HepG2 (cell line): Measurements from ENCODE around the gene GGA3. TPM values are rescaled to one million over a fixed set of nuclear protein-coding genes. Genes with fewer than 3 reads are reported as not detected.

Source experiments
- AGO1 ChIP-seq: fragments of 200-400 bp; formaldehyde crosslinking; IDR thresholded peaks from 2 replicates; pipeline ENCODE4 v1.6.1; 2017; ENCODE audit warnings: mild to moderate bottlenecking, low read depth, low read length, moderate library complexity; ENCODE audit not compliant: poor library complexity, severe bottlenecking
- HDAC1 ChIP-seq: sonication (generic); formaldehyde crosslinking; IDR thresholded peaks from 2 replicates; pipeline ENCODE4 v1.5.1; 2020; ENCODE audit warnings: mild to moderate bottlenecking, missing genetic modification reagents
- HDAC2 ChIP-seq: sonication (generic); formaldehyde crosslinking; IDR thresholded peaks from 2 replicates; pipeline ENCODE4 v1.4.0; 2020; ENCODE audit warnings: missing genetic modification reagents
- HOXA5 ChIP-seq: sonication (generic); formaldehyde crosslinking; IDR thresholded peaks from 2 replicates; pipeline ENCODE4 v1.4.0; 2020; ENCODE audit warnings: missing genetic modification reagents
- MIER2 ChIP-seq: IDR thresholded peaks from 2 replicates; pipeline ENCODE4 v1.6.1; 2016; ENCODE audit warnings: missing biosample characterization, missing genetic modification reagents
- NFYB ChIP-seq: sonication (generic); formaldehyde crosslinking; IDR thresholded peaks from 2 replicates; pipeline ENCODE4 v1.4.0; 2020; ENCODE audit warnings: missing genetic modification reagents
- RBAK ChIP-seq: sonication (generic); formaldehyde crosslinking; IDR thresholded peaks from 2 replicates; pipeline ENCODE4 v1.5.1; 2020; ENCODE audit warnings: mild to moderate bottlenecking, missing genetic modification reagents
- SIN3A ChIP-seq: IDR thresholded peaks from 2 replicates; pipeline ENCODE4 v1.6.1; 2011; ENCODE audit warnings: low read depth, mild to moderate bottlenecking, control low read depth, low read length, borderline replicate concordance
- SMC3 ChIP-seq: IDR thresholded peaks from 2 replicates; pipeline ENCODE4 v1.6.1; 2011; ENCODE audit warnings: low read length, improper control_type of control experiment
- SRY ChIP-seq: sonication (generic); formaldehyde crosslinking; IDR thresholded peaks from 2 replicates; pipeline ENCODE4 v1.8.0; 2022; ENCODE audit warnings: mild to moderate bottlenecking, missing genetic modification reagents
- ZNF24 ChIP-seq: fragments of 450-650 bp; IDR thresholded peaks from 2 replicates; pipeline ENCODE4 v1.6.1; 2017; ENCODE audit warnings: antibody characterized with exemption, mild to moderate bottlenecking
- ZNF251 ChIP-seq: sonication (generic); formaldehyde crosslinking; IDR thresholded peaks from 2 replicates; pipeline ENCODE4 v1.9.0; 2021; ENCODE audit warnings: mild to moderate bottlenecking, missing genetic modification reagents
- polyA plus RNA-seq, 8 experiments: library from polyadenylated mRNA; depleted of rRNA in 3 of 8; stranded (reverse) in 7 of 8; unstranded in 1 of 8; fragments of >200 nt; fragmentation: Illumina TruSeq in 4 of 8; extraction: Trizol in 4 of 8; gene quantifications; 2 replicates each; pipeline versions ENCODE4 v1.2.1 to v1.2.3, GENCODE V29; 2011 to 2016; ENCODE audit warnings: low read depth in 4 of 8, missing spikeins in 1 of 8, mixed read lengths in 1 of 8; ENCODE audit not compliant: insufficient read depth in 1 of 8
- total RNA-seq, 5 experiments: library from RNA; depleted of rRNA; stranded (reverse); fragments of >200 nt; fragmentation: Illumina TruSeq; extraction: Trizol; gene quantifications; 2 replicates each; pipeline ENCODE4 v1.2.3, GENCODE V29; 2016; ENCODE audit warnings: low read depth in 1 of 5
- TF ChIP-seq, protein P1 (sequence below): sonication (generic); formaldehyde crosslinking; IDR thresholded peaks from 2 replicates; pipeline ENCODE4 v1.5.0; 2020; ENCODE audit warnings: mild to moderate bottlenecking, missing genetic modification reagents
- TF ChIP-seq, protein P2 (sequence below): sonication (generic); formaldehyde crosslinking; IDR thresholded peaks from 2 replicates; pipeline ENCODE4 v1.8.1; 2023; ENCODE audit warnings: missing genetic modification reagents, inconsistent platforms, borderline replicate concordance
- TF ChIP-seq, protein P3 (sequence below): sonication (generic); formaldehyde crosslinking; IDR thresholded peaks from 2 replicates; pipeline ENCODE4 v1.4.0; 2020; ENCODE audit warnings: mild to moderate bottlenecking, missing genetic modification reagents
- TF ChIP-seq, protein P4 (sequence below): sonication (generic); formaldehyde crosslinking; IDR thresholded peaks from 2 replicates; pipeline ENCODE4 v1.4.0; 2020; ENCODE audit warnings: mild to moderate bottlenecking, missing genetic modification reagents
- TF ChIP-seq, protein P5 (sequence below): sonication (generic); formaldehyde crosslinking; IDR thresholded peaks from 2 replicates; pipeline ENCODE4 v1.4.0; 2020; ENCODE audit warnings: missing genetic modification reagents
- TF ChIP-seq, protein P6 (sequence below): sonication (generic); formaldehyde crosslinking; IDR thresholded peaks from 2 replicates; pipeline ENCODE4 v1.4.0; 2020; ENCODE audit warnings: missing genetic modification reagents, mild to moderate bottlenecking, borderline replicate concordance

Gene GGA3
- total and polyA plus RNA-seq, 2 of the 13 experiments (the other 11 are each of a cell fraction or from before 2014, with no cell fraction given): 28.4 to 43.7 TPM

DNA sequence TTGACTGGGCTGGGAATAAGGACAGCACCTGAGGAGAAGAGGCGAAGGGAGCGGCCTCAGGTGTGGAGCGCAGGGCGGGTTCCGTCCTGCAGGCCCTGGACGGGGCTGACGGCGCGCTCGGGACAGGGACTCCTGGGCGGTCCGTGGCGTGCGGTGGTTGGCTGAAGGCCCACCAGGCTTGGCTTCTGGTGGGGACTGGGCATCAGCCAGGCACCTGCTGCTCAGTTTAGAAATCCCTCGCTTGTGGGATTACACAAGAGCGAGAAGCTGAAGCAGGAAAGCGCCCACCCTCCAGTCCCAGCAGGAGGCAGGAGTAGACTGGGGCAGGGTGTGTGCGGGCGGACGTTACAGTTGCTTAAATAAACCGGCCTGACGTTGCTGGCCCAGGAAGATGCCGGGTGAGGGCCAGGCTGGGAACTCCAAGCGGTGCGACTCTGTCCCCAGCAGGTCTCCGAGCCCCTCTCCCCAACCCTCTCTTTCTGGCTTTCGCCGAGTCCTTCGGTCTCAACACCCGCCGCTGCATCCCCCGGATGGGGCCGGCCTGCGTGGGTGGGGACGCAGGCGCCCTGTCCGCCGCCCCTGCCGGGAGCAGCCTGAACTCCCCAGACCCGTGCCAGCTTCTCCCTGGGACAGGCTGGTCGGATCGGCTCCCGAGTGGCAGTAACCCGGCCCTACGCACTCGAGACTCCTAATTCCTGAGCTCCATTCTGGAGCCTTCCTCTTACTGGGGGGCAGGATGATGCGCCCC, 9.0 kb upstream of the GGA3 start (continued):
- TF ChIP-seq, protein P1, sequence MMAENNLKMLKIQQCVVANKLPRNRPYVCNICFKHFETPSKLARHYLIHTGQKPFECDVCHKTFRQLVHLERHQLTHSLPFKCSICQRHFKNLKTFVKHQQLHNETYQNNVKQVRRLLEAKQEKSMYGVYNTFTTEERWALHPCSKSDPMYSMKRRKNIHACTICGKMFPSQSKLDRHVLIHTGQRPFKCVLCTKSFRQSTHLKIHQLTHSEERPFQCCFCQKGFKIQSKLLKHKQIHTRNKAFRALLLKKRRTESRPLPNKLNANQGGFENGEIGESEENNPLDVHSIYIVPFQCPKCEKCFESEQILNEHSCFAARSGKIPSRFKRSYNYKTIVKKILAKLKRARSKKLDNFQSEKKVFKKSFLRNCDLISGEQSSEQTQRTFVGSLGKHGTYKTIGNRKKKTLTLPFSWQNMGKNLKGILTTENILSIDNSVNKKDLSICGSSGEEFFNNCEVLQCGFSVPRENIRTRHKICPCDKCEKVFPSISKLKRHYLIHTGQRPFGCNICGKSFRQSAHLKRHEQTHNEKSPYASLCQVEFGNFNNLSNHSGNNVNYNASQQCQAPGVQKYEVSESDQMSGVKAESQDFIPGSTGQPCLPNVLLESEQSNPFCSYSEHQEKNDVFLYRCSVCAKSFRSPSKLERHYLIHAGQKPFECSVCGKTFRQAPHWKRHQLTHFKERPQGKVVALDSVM (CRISPR knock-in tag): no peak
- TF ChIP-seq, protein P2, sequence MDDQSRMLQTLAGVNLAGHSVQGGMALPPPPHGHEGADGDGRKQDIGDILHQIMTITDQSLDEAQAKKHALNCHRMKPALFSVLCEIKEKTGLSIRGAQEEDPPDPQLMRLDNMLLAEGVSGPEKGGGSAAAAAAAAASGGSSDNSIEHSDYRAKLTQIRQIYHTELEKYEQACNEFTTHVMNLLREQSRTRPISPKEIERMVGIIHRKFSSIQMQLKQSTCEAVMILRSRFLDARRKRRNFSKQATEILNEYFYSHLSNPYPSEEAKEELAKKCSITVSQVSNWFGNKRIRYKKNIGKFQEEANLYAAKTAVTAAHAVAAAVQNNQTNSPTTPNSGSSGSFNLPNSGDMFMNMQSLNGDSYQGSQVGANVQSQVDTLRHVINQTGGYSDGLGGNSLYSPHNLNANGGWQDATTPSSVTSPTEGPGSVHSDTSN (CRISPR knock-in tag): no peak
- TF ChIP-seq, protein P3, sequence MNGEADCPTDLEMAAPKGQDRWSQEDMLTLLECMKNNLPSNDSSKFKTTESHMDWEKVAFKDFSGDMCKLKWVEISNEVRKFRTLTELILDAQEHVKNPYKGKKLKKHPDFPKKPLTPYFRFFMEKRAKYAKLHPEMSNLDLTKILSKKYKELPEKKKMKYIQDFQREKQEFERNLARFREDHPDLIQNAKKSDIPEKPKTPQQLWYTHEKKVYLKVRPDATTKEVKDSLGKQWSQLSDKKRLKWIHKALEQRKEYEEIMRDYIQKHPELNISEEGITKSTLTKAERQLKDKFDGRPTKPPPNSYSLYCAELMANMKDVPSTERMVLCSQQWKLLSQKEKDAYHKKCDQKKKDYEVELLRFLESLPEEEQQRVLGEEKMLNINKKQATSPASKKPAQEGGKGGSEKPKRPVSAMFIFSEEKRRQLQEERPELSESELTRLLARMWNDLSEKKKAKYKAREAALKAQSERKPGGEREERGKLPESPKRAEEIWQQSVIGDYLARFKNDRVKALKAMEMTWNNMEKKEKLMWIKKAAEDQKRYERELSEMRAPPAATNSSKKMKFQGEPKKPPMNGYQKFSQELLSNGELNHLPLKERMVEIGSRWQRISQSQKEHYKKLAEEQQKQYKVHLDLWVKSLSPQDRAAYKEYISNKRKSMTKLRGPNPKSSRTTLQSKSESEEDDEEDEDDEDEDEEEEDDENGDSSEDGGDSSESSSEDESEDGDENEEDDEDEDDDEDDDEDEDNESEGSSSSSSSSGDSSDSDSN: peak; percentile 71
- TF ChIP-seq ZNF24: no peak
- peak; percentile 27 for TF ChIP-seq AGO1
- TF ChIP-seq SRY (CRISPR knock-in tag): peak; percentile 10; the same call in 1 of the 2 replicates
- TF ChIP-seq MIER2 (CRISPR knock-in tag): peak; percentile 27; the same call in 1 of the 2 replicates
- TF ChIP-seq, protein P4, sequence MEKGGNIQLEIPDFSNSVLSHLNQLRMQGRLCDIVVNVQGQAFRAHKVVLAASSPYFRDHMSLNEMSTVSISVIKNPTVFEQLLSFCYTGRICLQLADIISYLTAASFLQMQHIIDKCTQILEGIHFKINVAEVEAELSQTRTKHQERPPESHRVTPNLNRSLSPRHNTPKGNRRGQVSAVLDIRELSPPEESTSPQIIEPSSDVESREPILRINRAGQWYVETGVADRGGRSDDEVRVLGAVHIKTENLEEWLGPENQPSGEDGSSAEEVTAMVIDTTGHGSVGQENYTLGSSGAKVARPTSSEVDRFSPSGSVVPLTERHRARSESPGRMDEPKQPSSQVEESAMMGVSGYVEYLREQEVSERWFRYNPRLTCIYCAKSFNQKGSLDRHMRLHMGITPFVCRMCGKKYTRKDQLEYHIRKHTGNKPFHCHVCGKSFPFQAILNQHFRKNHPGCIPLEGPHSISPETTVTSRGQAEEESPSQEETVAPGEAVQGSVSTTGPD (CRISPR knock-in tag): no peak
- TF ChIP-seq ZNF251 (CRISPR knock-in tag): 0 out of 2 replicates have a peak, but pooled peaks have one; percentile 26
- TF ChIP-seq NFYB (CRISPR knock-in tag): peak; percentile 30; the same call in 1 of the 2 replicates
- peak; percentile 91 for TF ChIP-seq HDAC1
- peak; percentile 14; the same call in 1 of the 2 replicates for TF ChIP-seq HOXA5 (CRISPR knock-in tag)
- TF ChIP-seq SIN3A: peak; percentile 81
- no peak for TF ChIP-seq RBAK (CRISPR knock-in tag)
- TF ChIP-seq SMC3: peak; percentile 34; the same call in 1 of the 2 replicates
- TF ChIP-seq, protein P5, sequence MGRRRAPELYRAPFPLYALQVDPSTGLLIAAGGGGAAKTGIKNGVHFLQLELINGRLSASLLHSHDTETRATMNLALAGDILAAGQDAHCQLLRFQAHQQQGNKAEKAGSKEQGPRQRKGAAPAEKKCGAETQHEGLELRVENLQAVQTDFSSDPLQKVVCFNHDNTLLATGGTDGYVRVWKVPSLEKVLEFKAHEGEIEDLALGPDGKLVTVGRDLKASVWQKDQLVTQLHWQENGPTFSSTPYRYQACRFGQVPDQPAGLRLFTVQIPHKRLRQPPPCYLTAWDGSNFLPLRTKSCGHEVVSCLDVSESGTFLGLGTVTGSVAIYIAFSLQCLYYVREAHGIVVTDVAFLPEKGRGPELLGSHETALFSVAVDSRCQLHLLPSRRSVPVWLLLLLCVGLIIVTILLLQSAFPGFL (CRISPR knock-in tag): no peak
- TF ChIP-seq, protein P6, sequence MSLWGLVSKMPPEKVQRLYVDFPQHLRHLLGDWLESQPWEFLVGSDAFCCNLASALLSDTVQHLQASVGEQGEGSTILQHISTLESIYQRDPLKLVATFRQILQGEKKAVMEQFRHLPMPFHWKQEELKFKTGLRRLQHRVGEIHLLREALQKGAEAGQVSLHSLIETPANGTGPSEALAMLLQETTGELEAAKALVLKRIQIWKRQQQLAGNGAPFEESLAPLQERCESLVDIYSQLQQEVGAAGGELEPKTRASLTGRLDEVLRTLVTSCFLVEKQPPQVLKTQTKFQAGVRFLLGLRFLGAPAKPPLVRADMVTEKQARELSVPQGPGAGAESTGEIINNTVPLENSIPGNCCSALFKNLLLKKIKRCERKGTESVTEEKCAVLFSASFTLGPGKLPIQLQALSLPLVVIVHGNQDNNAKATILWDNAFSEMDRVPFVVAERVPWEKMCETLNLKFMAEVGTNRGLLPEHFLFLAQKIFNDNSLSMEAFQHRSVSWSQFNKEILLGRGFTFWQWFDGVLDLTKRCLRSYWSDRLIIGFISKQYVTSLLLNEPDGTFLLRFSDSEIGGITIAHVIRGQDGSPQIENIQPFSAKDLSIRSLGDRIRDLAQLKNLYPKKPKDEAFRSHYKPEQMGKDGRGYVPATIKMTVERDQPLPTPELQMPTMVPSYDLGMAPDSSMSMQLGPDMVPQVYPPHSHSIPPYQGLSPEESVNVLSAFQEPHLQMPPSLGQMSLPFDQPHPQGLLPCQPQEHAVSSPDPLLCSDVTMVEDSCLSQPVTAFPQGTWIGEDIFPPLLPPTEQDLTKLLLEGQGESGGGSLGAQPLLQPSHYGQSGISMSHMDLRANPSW: no peak
- TF ChIP-seq HDAC2 (CRISPR knock-in tag): peak; percentile 72
